T-helper 2 cell treated with Interferon-gamma antibody and Interleukin-4, amounts not matched to agents 100 ng/mL and 5 ng/mL, for 36 hours (primary cell): ENCODE results near the gene APOA4. TPM values are rescaled to one million over a fixed set of nuclear protein-coding genes. Genes with fewer than 3 reads are reported as not detected.

Experiments used
- intact Hi-C: fragments of 100-400 bp; cut with micrococcal nuclease; formaldehyde crosslinking; loops from one replicate; pipeline ENCODE4 v1.15.1; 2023
- total RNA-seq: library from RNA; stranded (reverse); gene quantifications from 2 replicates; pipeline ENCODE4 v1.2.3, GENCODE V29; 2022

APOA4 gene
- total RNA-seq, 1 donor from 2014 or later, result not detected

GRCh38 chr11:116830184-116830912 is 7.2 kb upstream of the APOA4 start:
- intact Hi-C loops, result no loop called here

DNA sequence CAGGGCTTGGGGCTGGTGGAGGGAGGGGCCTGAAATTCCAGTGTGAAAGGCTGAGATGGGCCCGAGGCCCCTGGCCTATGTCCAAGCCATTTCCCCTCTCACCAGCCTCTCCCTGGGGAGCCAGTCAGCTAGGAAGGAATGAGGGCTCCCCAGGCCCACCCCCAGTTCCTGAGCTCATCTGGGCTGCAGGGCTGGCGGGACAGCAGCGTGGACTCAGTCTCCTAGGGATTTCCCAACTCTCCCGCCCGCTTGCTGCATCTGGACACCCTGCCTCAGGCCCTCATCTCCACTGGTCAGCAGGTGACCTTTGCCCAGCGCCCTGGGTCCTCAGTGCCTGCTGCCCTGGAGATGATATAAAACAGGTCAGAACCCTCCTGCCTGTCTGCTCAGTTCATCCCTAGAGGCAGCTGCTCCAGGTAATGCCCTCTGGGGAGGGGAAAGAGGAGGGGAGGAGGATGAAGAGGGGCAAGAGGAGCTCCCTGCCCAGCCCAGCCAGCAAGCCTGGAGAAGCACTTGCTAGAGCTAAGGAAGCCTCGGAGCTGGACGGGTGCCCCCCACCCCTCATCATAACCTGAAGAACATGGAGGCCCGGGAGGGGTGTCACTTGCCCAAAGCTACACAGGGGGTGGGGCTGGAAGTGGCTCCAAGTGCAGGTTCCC is 6.5 kb upstream of the APOA4 start, which contains the start of gene APOC3:
Gene APOC3 (plus strand): TSS at position 383 of the 659 bp plus-strand sequence. CDS start 676 bp downstream, outside the sequence.
- intact Hi-C loops, result no loop called here

DNA sequence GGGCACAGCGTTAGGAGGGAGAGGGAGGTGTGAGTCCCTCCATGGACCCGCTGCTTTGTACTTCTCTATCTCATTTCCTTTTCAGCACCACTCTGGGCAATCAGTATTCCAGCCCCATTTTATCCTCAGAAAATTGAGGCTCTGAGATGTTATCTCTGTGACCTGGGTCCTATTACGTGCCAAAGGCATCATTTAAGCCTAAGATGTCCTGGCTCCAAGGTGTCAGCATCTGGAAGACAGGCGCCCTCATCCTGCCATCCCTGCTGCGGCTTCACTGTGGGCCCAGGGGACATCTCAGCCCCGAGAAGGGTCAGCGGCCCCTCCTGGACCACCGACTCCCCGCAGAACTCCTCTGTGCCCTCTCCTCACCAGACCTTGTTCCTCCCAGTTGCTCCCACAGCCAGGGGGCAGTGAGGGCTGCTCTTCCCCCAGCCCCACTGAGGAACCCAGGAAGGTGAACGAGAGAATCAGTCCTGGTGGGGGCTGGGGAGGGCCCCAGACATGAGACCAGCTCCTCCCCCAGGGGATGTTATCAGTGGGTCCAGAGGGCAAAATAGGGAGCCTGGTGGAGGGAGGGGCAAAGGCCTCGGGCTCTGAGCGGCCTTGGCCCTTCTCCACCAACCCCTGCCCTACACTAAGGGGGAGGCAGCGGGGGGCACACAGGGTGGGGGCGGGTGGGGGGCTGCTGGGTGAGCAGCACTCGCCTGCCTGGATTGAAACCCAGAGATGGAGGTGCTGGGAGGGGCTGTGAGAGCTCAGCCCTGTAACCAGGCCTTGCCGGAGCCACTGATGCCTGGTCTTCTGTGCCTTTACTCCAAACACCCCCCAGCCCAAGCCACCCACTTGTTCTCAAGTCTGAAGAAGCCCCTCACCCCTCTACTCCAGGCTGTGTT is 5.8 kb upstream of the APOA4 start:
- intact Hi-C loops, result no loop called here

GRCh38 chr11:116827461-116827860 is 4.4 kb upstream of the APOA4 start:
- intact Hi-C loops, result no loop called here

DNA sequence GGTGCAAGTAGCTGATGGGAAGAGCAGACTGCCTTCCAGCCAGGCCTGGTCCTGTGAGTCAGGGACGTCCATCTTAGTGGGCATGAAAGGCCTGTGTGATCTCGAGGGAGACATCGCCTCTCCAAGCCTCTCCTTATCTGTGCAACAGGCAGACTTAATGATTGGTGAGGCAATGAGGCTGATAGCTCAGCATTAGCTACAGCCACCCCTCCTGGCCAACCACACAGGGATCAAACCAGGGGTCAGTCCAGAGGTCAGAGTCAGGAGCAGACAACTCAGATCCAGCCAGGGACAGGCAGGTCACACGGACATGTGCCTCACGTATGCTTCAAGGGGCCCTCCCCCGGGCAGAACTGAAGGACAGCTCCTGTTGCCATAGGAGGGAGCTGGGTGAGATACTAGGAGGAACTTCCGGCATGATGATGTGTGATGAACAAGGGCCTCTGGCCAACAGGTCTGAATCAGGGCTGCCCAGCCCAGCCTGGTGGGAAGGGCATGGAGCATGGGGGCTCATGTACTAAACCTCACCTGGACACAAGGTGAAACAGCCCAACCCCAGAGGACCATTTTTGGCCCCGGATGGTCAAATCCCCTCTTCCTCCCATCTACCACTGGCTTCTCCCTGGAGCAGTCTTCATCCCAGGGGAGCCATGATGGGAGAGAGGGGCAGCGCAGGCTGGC is 3.8 kb upstream of the APOA4 start:
- intact Hi-C loops, result no loop called here

GRCh38 chr11:116825854-116826750 is 3.0 kb upstream of the APOA4 start:
- intact Hi-C loops, result no loop called here

- intact Hi-C loops, result no loop called here
Measured at GRCh38 chr11:116825434-116825833, 2.3 kb upstream of the APOA4 start.

GRCh38 chr11:116822575-116822974 is 529 bp downstream of the APOA4 start:
- intact Hi-C loops, result no loop called here

- intact Hi-C loops, result no loop called here
Measured at GRCh38 chr11:116821050-116821918, 1.8 kb downstream of the APOA4 start.

GRCh38 chr11:116819049-116819448 is 4.1 kb downstream of the APOA4 start:
- intact Hi-C loops, result no loop called here

- intact Hi-C loops, result no loop called here
Measured at GRCh38 chr11:116814502-116814901, 8.6 kb downstream of the APOA4 start.

DNA sequence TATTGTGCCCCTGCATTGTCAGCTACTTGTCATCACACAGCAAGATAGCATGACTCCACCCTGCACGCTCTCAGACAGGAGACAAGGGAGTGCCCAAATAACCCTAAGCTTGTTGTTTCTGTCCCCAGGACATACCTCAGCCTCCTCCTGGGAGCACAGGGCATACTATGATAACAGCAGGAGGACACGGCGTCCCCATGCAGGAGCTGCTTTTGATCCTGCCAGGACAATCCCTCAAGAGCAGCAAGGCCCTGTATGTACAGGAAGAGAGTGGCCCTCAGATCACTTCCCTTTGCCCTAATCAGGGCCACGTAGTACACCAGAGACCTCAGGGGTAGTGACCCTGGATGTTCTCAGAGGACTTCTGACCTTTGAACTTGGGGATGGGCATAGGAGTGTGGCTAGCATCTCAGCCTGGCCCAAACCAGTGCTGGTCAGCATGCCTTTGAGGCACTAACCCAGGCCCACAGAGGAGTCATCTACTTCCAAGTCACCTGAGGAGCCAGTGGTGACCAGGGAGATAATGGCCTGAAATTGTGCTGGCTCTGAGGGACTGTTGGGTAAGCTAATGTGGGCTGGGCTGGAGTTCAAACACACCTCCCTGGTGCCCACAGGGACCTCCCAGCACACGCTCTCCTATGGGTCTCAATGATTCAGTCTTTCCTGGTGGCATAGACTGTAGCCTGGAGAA is 9.2 kb downstream of the APOA4 start:
- intact Hi-C loops, result no loop called here

GRCh38 chr11:116813170-116813569 is 9.9 kb downstream of the APOA4 start:
- intact Hi-C loops, result no loop called here

DNA sequence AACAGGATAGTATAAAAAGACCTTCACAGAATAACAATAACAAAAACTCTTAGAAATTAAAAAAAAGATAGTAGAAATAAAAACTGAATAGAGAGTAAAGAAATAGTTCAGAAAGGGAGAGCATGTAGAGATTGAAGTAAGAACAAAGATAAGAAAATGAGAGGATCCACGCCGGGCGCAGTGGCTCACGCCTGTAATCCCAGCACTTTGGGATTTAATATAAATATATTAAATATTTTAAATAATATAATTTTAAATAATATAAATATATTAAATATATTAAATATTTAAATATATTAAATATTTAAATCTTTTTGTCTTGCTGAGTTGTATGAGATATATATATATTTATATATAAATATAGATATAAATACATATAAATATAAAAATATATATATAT is 11.0 kb downstream of the APOA4 start:
- intact Hi-C loops, result no loop called here

- intact Hi-C loops, result no loop called here
Measured at GRCh38 chr11:116811194-116811593, 11.9 kb downstream of the APOA4 start.

DNA sequence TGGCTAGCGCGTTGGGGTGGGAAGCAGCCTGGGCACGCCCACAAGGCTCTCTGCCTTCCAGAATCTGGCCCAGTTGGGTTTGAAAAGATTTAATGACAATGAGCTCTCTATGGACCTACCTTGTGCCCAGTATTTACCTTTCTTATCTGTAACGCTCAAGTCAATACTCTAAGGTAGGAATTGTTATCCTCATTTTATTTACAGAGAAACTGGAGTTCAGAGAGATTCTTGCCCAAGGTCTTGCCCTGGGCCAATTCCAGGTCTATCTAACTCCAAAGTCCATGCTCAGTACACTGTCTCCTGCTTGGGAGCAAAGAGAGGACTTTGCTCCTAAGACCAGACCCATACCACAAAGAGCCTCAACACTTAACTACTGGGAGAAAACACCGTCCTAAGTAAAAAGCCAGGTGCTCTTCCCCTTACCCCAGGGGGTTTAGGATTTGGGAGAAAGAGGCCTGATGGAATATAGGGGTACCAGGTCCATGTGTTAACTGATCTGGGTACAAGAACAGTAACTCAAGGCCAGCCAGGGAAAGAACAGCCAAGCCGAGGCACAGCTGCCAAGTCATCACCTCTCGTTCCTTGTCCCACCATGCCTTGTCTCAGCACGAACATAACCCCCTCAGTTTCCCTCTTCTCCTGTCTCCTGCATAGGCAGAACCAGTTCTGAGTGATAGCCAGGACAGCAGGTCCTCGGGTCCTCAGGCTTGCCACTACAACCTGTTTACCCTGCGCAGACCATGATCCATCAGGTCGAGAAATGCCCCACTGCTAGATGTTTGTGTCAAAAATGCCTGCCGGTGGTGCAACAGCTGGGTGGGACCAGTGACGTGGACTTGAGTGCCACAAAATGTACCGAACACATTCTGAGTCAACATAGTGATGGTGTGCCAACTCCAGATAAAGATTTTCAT is 14.6 kb downstream of the APOA4 start:
- intact Hi-C loops, result no loop called here

DNA sequence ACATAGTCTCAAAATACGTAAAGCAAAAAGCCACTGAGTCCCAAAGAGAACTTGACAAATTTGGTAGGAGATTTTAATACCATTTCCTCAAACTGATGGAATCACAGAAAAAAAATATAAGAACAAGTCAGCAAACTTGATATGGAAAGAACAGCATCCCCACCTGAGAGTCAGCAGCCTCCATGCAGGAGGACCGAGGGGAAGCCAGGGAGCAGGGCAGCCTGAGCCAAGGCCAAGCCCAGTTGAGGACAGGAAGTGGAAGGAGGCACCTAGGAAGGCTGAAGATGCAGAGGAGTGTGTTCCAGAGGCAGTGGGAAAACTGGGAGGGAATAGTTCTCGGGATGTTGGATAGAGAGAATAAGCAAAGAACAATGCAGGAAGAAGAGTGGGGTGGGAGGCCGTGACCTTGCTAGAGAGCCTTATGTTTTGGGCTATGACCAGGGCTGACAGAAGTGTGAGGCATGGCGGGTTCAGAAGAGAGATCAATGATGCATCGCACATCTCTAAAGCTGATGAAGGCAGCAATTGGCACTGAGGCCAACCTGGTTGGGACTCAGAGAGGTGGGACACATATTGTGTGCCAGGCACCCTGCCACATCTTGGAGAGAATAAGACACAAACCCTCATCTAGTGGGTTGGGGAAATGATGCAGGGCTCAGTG is 15.4 kb downstream of the APOA4 start:
- intact Hi-C loops, result no loop called here
